DMS 273 treated with DMSO at 0.1 percent for 48 hours (cell line): ENCODE results near the gene NFE2L1.

Experiments
- DNase-seq: peaks from one replicate; lab custom pipeline; 2025; lab: John Stamatoyannopoulos, UW

Gene NFE2L1

DNA sequence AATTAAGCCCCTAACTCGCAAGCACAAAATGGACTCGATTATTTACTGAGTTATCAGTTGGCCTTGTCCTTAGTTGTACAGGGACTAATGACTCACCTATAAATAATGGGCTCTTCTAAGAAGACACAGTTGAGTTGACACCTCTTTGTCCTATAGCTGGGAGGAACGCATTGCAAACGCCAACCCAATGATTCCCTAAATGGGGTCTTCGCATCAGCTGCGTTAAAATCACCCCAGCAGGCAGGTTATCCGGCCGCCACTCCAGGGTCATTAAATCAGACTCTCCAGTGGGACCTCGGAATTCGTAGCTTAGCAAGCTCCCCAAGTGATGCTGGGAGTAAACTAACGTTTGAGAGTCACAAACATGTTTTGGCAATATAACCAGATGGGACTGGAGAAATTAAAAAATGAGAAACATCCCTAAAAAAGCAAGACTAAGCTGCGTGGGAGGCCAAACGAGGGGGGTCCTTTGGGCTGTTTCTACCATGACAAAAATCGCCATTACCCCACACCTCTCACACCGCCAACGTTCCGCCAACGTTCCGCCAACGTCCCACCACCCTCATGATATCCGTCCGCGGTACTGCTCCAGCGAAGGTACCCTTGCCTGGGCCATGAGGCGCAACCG is 932 bp upstream of the NFE2L1 start:
- no peak for DNase-seq

DNA sequence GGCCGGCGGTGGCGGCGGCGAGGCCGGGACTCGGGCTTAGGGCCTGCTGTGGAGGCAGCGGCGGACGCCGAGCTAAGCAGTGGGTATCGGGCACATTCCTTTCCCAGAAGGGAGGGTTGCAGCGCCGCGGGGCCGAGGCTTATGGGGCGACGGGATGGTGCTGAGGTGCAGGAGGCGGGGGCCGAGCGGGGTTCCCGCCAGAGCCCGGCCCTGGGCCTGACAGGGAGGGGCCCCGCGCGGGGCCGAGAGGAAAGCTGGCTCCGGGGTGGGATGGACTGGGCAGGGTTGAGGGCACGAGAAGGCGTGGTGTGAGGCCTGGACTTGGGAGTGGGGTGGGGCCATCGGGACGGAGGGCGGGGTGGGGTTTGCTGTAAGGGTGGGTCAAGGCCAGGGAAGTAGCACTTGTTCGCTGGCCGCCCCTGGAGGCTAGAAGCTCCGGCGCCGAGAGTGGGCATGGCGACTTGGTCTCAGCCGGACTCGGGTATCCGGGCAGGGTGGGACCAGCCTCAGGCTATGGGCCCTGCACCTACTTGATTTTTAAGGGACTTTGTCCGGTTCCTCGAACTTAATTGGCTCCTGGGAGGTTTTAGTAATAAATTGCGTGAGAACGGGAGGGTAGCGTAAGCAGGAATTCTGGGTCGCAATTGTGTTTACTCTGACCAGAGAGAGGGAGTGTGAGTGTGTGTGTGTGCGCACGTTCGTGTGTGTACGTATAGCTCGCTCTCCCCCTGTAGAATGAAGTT is 396 bp downstream of the NFE2L1 start:
- DNase-seq = peak; percentile 68

DNA sequence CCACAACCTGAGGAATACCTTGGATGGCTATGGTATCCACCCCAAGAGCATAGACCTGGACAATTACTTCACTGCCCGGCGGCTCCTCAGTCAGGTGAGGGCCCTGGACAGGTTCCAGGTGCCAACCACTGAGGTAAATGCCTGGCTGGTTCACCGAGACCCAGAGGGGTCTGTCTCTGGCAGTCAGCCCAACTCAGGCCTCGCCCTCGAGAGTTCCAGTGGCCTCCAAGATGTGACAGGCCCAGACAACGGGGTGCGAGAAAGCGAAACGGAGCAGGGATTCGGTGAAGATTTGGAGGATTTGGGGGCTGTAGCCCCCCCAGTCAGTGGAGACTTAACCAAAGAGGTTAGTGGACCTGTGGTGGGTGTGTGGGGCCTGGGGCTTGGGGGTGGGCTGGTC is 3.1 kb downstream of the NFE2L1 start:
- DNase-seq = no peak

DNA sequence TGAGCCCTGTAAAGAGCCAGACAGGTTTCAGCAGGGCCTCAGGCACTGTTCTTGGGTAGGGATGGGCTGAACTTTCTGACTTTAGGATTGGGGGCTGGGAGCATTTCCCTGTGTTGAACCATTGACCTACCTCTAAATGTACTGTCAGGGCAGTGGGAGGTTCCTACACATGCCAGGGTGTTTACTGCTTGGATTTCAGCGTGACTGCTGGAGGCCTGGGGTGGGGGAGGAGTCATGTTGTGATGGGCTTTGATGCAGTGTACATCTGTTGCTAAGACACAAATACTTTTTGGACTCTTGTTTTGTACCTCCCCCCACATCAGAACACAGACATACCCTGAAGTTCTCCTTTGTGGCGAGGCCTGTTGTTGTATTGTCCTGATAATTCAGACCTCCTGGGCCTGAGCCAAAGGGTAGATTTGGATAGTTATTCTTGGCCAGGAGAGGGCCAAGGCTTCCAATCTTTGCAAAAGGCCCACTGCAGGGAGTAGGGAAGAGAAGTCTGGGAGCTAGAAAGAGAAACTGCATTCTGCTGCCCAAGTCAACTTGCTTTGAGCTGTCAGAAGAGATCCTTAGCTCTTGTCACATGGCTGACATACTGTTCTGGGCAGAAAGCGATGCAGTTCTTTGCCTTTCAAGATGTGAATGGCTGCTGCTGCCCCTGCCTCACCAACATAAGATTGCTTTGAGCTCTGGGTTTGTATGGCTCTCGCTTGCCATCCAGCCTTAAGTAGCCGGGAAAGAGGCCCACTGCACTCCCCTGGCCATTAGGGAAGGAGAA is 3.7 kb downstream of the NFE2L1 start:
- no peak for DNase-seq

DNA sequence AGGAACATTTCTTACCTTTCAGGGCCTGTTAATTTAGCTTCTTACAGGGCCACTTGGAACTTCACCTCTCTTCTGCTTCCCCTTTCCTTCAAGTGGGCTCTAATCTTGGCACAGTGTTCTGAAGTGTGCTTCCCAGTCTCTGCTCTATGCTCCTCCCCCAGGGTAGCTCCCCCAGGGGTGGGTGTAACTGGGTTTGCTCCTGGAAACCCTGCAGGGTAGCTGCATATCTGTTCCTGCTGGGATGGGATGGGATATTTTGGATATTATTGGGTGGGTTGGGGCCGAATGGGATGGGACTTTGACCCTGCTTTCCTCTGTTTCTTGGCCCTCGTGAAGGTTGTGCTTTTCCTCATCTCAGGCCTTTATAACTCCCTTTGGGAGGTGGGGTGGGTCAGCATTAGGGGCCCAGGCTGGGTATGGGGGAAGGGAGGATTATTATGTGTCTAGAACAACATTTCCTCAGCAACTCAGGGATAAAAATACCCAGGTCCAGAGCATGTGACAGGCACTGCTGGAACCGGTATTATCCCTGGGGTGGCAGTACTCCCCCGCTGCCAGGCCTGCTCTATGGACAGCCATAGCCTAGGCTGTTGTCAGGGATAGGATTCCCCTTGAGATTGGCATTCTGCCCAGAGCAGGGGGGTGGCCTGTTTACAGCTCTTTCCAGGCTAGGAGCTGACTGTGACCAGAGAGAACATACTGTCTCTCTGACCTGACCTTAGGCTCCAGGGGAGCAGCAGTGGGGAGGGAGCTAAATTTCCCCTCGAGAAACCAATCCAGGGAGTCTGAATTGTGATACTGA is 5.0 kb downstream of the NFE2L1 start:
- peak; percentile 47 for DNase-seq

DNA sequence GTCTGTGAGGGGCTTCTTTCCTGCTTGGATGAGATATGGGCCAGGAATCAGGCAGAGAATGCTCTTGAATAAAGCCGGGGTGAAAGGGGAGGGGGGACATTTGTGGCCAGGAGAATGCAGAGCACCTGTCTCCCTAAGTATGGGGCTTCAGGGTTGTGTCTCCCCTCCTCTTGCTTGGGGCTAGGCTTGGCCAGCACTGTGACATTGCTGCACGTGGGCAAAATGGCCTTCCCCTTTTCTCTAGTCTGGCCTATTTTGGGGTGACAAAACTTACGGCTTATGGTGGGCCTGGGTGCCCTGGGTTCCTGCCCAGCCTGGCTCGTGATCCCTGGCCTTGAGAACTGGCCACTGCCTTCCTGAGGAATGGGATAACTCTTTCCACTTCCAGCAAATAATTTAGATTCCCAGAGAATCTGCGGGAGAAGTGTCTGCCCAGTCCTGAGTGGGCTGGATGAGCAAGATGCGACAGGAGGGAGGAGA is 5.6 kb downstream of the NFE2L1 start:
- no peak for DNase-seq

DNA sequence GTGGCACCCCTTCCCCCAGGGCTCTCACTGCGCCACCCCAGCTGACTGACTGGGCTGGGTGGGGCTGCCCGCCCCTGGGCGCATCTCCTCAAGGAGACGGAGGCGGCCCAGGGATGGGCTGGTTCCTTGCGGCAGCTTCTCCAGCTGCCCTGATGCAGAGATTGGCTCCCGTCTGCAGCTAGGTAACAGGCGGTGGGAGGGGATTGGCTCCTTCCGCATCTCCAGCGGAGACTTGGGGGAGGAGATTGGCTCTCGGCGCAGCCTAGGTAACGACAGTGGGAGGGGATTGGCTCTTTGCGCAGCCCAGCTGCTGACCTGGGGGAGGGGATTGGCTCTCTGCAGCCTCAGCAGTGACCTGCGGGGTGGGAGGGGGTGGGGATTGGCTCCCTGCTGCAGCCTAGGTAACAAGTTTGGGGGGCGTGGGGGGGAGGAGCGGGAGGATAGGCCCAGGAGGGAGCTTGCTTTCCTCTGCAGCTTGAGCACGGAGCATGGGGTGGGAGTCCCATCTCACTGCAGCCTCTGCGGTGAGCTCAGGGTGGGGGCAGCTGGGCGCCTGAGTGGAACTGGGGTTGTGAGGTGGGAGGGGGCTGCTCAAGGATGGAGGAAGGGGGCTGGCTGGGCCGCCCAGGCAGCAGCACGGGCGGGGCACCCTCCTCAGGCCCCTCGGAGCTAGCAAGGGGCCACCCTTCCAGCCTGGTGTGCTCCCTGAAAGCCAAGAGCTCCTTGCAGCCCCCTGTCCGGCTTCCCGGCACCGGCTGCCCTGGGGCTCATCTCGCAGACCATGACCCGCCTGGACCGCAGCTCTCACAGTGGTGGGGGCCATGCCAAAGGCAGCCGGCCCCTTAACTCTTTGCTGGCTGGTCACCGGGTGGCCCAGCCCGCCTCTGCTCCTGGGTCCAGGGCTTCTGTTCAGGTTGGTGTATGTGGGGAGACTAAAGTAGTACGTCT is 6.4 kb downstream of the NFE2L1 start:
- DNase-seq = no peak

DNA sequence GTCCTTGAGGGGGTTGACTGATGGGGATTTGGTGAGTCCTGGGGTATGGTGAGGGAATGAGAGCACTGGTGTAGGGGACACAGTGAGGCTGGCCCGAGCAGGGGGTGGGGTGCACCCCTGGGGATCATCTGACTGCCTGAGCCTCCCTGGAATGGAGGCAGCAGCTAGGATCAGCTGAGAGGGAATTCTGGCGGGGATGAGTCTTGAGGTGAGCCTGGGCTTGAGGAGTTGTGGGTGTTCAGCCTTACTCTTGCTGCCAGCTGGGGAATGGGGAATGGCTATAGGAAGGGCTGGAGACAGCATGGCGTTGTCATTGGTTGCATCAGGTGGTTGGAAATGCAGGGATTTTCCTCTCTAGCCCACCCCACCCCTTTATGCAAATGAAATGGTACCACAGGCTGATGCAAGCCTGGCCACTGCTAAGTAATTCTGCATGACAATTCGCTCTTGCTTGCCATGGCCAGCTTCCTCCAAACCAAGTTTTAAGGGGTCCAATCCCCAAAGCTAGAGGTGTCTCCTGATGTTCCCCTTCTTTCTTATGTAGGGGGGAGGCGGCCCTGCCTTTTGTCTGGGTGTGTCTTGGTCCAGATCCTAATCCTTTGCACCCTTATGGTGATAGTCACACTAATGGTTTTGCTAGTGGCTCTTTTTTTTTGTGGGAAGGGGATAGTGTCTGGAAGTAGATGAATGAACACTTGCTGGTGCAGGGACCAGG is 7.5 kb downstream of the NFE2L1 start:
- no peak for DNase-seq

DNA sequence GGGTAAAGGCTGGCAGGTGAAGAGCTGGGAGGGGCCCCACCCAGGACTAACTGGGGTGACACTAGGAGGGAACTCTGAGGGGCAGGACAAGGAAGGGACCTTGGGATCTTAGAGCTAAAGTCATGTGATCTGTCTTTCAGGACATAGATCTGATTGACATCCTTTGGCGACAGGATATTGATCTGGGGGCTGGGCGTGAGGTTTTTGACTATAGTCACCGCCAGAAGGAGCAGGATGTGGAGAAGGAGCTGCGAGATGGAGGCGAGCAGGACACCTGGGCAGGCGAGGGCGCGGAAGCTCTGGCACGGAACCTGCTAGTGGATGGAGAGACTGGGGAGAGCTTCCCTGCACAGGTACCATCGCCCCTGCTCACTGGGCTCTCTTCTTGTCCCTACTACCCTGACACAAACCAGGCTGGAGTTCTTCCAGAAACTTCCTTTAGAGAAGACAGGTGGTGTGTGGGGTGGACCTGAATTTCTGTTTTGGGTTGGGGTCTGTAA is 8.1 kb downstream of the NFE2L1 start:
- no peak for DNase-seq

DNA sequence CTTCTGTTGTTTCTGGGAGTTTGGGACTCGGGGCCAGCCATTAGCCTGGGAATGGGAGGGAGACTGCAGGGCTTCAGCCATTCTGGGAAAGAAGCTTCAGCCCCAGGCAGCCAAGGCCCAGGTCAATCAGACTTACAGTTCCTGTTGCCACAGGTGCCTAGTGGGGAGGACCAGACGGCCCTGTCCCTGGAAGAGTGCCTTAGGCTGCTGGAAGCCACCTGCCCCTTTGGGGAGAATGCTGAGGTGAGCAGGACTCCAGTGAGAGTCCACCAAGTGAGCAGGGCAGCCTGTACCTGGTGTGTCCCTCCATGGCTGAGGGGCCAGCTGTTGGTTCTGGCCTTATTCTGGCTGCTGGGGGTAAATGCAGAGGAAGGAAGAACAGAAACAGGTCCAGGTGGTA is 8.7 kb downstream of the NFE2L1 start:
- no peak for DNase-seq

DNA sequence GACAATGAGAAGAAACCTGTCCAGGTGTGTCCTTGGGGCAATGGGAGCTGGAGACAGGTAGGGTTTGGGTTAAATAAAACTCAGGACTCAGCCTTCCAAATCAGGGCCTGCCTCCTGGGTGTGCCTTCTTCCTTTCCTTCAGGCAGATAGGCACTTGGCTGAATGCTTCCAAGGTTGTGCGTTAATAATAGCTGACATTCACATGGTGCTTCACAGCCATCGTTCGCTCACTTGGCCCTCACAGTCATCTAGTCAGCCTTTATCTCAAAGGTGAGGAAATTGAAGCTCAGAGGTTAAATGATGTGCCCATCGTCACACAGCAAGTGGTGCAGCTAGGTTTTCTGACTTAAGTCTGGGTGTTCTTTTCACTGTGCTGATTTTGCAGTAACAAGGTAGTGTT is 9.5 kb downstream of the NFE2L1 start:
- no peak for DNase-seq

DNA sequence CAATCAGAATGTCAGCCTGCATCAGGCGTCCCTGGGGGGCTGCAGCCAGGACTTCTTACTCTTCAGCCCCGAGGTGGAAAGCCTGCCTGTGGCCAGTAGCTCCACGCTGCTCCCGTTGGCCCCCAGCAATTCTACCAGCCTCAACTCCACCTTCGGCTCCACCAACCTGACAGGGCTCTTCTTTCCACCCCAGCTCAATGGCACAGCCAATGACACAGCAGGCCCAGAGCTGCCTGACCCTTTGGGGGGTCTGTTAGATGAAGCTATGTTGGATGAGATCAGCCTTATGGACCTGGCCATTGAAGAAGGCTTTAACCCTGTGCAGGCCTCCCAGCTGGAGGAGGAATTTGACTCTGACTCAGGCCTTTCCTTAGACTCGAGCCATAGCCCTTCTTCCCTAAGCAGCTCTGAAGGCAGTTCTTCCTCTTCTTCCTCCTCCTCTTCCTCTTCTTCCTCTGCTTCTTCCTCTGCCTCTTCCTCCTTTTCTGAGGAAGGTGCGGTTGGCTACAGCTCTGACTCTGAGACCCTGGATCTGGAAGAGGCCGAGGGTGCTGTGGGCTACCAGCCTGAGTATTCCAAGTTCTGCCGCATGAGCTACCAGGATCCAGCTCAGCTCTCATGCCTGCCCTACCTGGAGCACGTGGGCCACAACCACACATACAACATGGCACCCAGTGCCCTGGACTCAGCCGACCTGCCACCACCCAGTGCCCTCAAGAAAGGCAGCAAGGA is 10.4 kb downstream of the NFE2L1 start:
- no peak for DNase-seq

DNA sequence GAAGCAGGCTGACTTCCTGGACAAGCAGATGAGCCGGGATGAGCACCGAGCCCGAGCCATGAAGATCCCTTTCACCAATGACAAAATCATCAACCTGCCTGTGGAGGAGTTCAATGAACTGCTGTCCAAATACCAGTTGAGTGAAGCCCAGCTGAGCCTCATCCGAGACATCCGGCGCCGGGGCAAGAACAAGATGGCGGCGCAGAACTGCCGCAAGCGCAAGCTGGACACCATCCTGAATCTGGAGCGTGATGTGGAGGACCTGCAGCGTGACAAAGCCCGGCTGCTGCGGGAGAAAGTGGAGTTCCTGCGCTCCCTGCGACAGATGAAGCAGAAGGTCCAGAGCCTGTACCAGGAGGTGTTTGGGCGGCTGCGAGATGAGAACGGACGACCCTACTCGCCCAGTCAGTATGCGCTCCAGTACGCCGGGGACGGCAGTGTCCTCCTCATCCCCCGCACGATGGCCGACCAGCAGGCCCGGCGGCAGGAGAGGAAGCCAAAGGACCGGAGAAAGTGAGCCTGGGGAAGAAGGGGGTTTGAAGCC is 11.0 kb downstream of the NFE2L1 start:
- DNase-seq = no peak

DNA sequence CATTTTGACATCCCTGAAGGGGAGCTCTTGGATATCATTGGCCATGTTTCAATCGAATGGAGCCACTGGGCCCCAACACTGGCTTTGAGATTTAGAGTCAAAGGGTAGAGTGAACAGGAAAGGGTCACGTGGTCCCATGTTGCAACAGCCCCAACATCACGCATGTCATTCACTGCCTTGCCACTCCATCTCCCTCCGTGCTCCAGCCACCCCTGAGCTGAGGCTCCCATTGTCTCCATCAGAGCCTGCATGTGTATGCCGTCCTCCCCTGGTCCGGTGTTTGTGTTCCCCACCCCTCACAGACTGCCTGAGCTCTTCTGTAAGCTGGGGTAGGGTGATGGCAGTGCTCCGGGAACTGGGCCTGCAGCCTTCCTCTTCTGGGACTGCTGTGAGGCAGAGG is 12.1 kb downstream of the NFE2L1 start:
- no peak for DNase-seq

DNA sequence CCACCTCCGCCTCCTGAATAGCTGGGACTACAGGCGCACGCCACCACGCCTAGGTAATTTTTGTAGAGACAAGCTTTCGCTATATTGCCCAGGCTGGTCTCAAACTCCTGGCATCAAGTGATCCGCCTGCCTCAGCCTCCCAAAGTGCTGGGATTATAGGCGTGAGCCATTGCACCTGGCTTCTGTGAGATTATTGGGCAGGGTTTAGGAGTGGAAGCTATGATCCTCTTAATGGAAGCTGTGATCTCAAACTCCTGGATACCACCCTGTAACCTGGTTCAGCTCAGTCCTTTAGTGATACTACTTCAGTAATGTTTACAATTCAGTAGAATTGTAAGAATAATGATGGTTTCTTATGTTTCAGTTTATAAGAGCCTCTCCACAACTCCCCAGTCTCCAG is 14.1 kb downstream of the NFE2L1 start:
- DNase-seq = no peak

DNA sequence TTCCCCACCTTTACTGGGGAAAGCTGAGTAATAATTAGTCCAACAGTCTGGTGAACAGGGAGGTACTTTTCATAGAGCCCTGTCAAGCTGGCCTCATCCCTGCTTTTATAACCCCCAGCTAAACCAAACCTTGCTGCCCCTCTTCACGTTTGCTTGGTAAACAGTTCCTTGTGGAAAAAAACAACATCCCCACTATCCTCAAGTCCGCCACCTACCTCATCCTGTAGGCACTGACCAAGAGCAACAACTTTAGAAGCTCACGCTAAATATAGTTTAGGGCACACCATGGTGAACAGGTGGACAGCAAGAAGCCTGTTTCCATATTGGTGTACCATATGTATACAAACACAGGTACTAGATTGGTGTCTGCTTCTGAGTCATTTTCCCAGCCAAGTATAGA is 16.5 kb downstream of the NFE2L1 start:
- no peak for DNase-seq

DNA sequence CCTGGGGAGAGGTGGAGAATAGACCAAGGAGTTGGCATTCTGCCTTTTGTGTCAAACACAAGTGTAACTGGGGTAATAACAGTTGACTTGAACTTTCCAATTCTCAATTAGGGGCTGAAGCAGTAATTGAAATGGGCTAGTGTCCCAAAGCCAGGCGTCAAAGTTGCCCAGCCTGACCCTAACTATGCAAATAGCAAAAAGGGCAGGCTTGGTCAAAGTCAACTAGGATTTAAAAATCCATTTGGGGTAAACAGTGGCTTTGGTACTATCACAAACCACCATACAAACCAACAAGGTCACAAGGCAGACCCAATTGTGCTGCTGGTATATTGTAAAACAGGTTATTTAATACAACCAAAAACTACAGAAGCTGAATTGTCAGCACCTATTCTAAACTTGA is 18.0 kb downstream of the NFE2L1 start:
- no peak for DNase-seq

DNA sequence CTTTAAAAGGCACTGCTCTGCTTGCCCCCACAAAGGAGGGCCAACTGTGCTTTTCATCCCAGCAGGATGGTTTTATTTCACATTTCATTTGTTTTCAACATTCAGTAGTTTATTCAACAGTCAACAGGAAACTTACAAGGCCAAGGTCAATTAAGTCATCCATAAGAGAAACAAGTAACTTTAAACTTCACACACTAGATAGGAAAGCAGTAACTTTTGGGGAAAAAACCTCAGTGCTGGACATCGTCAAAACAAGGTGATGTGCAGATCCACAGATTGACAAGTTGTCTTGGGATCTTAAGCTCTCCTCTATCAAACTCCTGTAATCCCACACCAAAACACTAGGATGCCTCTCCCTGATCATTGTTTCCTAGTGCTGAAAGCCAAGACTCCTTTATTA is 18.5 kb downstream of the NFE2L1 start:
- DNase-seq = no peak

DNA sequence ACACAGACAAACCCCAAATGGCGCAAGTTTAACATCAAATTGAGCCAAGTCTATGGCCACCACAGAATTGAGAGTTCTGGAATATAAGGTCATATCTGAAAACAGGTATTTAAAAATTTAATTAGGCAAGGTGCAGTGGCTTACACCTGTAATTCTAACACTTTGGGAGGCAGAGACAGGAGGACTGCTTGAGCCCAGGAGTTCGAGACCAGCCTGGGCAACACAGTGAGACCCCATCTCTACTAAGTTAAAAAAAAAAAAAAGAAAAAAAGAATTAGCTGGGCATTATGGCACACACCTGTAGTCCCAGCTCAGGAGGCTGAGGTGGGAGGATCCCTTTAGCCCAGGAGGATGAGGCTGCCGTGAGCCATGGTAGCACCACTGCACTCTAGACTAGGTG is 19.1 kb downstream of the NFE2L1 start:
- DNase-seq = no peak
